Prostate gland (tissue), 2 donors: ENCODE data around the gene FN3K. TPM values are rescaled to one million over a fixed set of nuclear protein-coding genes. Genes with fewer than 3 reads are reported as not detected.

Experiments used
- DNase-seq: peaks from one replicate; pipeline ENCODE4 v3.0.0-alpha.2; 2019; ENCODE audit warnings: low spot score
- H3K27ac ChIP-seq, 2 donors: fragments of 200-600 bp; sonication (generic); 2 replicates each; pipeline ENCODE4 v1.5.1; 2017 to 2019
- H3K27me3 ChIP-seq: fragments of 200-600 bp; sonication (generic); replicated peaks from 2 replicates; pipeline ENCODE4 v1.5.1; 2019; ENCODE audit not compliant: insufficient read depth
- H3K36me3 ChIP-seq, 2 donors: fragments of 200-600 bp; sonication (generic); 1 replicate in 1 of 2; 2 replicates in 1 of 2; pipeline versions ENCODE4 v1.5.1 to v1.8.1; 2017 to 2019
- H3K4me1 ChIP-seq: fragments of 200-600 bp; sonication (generic); replicated peaks from 2 replicates; pipeline ENCODE4 v1.5.1; 2019
- H3K4me3 ChIP-seq, 2 donors: fragments of 200-600 bp; sonication (generic); 2 replicates each; pipeline ENCODE4 v1.5.1; 2017 to 2019
- H3K9me3 ChIP-seq: fragments of 200-600 bp; sonication (generic); 2 replicates; pipeline ENCODE4 v1.5.1; 2017
- CTCF ChIP-seq, 4 experiments: fragments of 200-600 bp in 2 of 4; fragments of 450-650 bp in 2 of 4; sonication (generic) in 2 of 4; IDR thresholded peaks; 1 replicate in 3 of 4; 2 replicates in 1 of 4; pipeline ENCODE4 v1.5.1; 2016 to 2019; ENCODE audit warnings: antibody characterized with exemption in 4 of 4, mild to moderate bottlenecking in 2 of 4, moderate library complexity in 2 of 4
- POLR2A ChIP-seq: fragments of 450-650 bp; IDR thresholded peaks from one replicate; pipeline ENCODE4 v1.6.1; 2016; ENCODE audit warnings: antibody characterized with exemption, mild to moderate bottlenecking
- POLR2AphosphoS5 ChIP-seq: sonication (generic); formaldehyde crosslinking; IDR thresholded peaks from one replicate; pipeline ENCODE4 v1.6.1; 2017; ENCODE audit warnings: antibody characterized with exemption
- WGBS: methylation state at CpG from one replicate; pipeline ENCODE4 v1.1.5; 2018; 5-methylcytosine and 5-hydroxymethylcytosine counted together
- intact Hi-C: fragments of 100-400 bp; cut with DNase I; formaldehyde crosslinking; loops from one replicate; pipeline ENCODE4 v1.14.2; 2022
- total RNA-seq, 2 donors: library from RNA; depleted of rRNA; stranded (reverse); fragments of >200 nt; gene quantifications; one replicate each; pipeline ENCODE4 v1.1.0, GENCODE V29; 2016

The FN3K gene
- total RNA-seq, 2 donors from 2014 or later = 16.9 to 32.2 TPM

GRCh38 chr17:82698065-82698973, 37.1 kb upstream of the FN3K start, which contains the start of gene RAB40B:
TSS of gene RAB40B (minus strand) at chr17:82698698. CDS start at chr17:82698596, 102 bp downstream.
- intact Hi-C loops = loop anchor here (2.0 kb wide), 1 partner anchor 50 kb away; the partner anchor contains the start of gene WDR45B
- peaks cover 12% of the 10 kb centered on the region for H3K4me1 ChIP-seq
- peak within 1 kb of the TSS; percentile 76 to 83 for H3K4me3 ChIP-seq
- under 1% methylated on average over 25 of the region's 112 CpGs for whole genome bisulfite sequencing
- no peaks in the 10 kb centered on the region for H3K27me3 ChIP-seq
- peak within 1 kb of the TSS; percentile 67 to 69 for H3K27ac ChIP-seq
- H3K36me3 ChIP-seq = no peaks in the 10 kb centered on the region
- H3K9me3 ChIP-seq = no peaks in the 10 kb centered on the region
- TF ChIP-seq POLR2A (peak; percentile 81), POLR2AphosphoS5 (peak; percentile 88), CTCF (IDR thresholded peaks at IDR 0.05) (no peak)
- DNase-seq = peak; percentile 100

- 19% methylated on average over 10 of the region's 45 CpGs for WGBS
- intact Hi-C loops = loop anchor here (2.0 kb wide), 1 partner anchor 50 kb away; the partner anchor contains the start of gene WDR45B
- H3K27me3 ChIP-seq = no peaks in the 10 kb centered on the region
- peaks cover 12% of the 10 kb centered on the region for H3K4me1 ChIP-seq
- no peaks in the 10 kb centered on the region for H3K36me3 ChIP-seq
- no peak for DNase-seq
- H3K9me3 ChIP-seq = no peaks in the 10 kb centered on the region
- peak overlapping the region; percentile 62 to 69 for H3K27ac ChIP-seq
- peak overlapping the region; percentile 76 to 83 for H3K4me3 ChIP-seq
- TF ChIP-seq CTCF (IDR thresholded peaks at IDR 0.05) (no peak), POLR2A (peak; percentile 33), POLR2AphosphoS5 (no peak)
Observed at GRCh38 chr17:82698974-82699442, 36.4 kb upstream of the FN3K start.

GRCh38 chr17:82699551-82699950, 35.9 kb upstream of the FN3K start:
- Histone ChIP-seq H3K4me3 (peak overlapping the region in 1 of 2 donors; percentile 83), H3K27ac (no peak overlapping the region), H3K9me3 (no peaks in the 10 kb centered on the region), H3K4me1 (peaks cover 12% of the 10 kb centered on the region), H3K27me3 (no peaks in the 10 kb centered on the region), H3K36me3 (no peaks in the 10 kb centered on the region)
- DNase-seq = no peak
- WGBS = 86% methylated on average over 13 of the region's 13 CpGs
- TF ChIP-seq POLR2AphosphoS5 (no peak), POLR2A (no peak), CTCF (IDR thresholded peaks at IDR 0.05) (no peak)
- intact Hi-C loops = loop anchor here (2.0 kb wide), 1 partner anchor 51 kb away; the partner anchor contains the start of gene WDR45B

GRCh38 chr17:82702231-82702927, 33.0 kb upstream of the FN3K start:
- no peak for TF ChIP-seq POLR2A
- peak; percentile 34 for TF ChIP-seq POLR2AphosphoS5
- peak in 1 of 4 experiments; percentile 16 for TF ChIP-seq CTCF (IDR thresholded peaks at IDR 0.05)
- Histone ChIP-seq H3K9me3 (no peaks in the 10 kb centered on the region), H3K4me1 (peaks cover 5% of the 10 kb centered on the region), H3K27ac (peak overlapping the region; percentile 66 to 67), H3K36me3 (no peaks in the 10 kb centered on the region), H3K4me3 (no peak overlapping the region), H3K27me3 (no peaks in the 10 kb centered on the region)
- 26% methylated on average over 20 of the region's 20 CpGs for WGBS
- DNase-seq = peak; percentile 45
- intact Hi-C loops = no loop called here
